ENCODE measurements around the gene RIOK1. TPM values are rescaled to one million over a fixed set of nuclear protein-coding genes. Genes with fewer than 3 reads are reported as not detected.

RIOK1 gene
- total and polyA plus RNA-seq, 2 of the 13 experiments (the other 11 are each of a cell fraction or from before 2014, with no cell fraction given) = 9.4 to 37.8 TPM

GRCh38 chr6:7411328-7411727, 21.7 kb downstream of the RIOK1 start:
- Histone ChIP-seq H3K79me2 (ENCODE audit: insufficient read depth, low read length) (no peaks in the 10 kb centered on the region), H3K27ac (ENCODE audit: extremely low read length, insufficient read depth, low read length) (no peak overlapping the region), H4K20me1 (ENCODE audit: insufficient read depth, low read length) (no peaks in the 10 kb centered on the region), H3K4me3 (replicated peaks in 1 of 3; ENCODE audit: insufficient read depth in 1 of 3, low read depth in 2 of 3, low read length in 3 of 3) (no peak overlapping the region), H3K4me1 (ENCODE audit: insufficient read depth, low read length) (no peaks in the 10 kb centered on the region), H3K27me3 (ENCODE audit: control insufficient read depth in 1 of 2, insufficient read depth in 2 of 2, low read length in 2 of 2) (no peaks in the 10 kb centered on the region), H3K9me3 (ENCODE audit: low read length) (no peaks in the 10 kb centered on the region), H3K9ac (ENCODE audit: insufficient read depth, low read depth, low read length) (no peak overlapping the region), H2AFZ (ENCODE audit: low read length) (no peak overlapping the region), H3K36me3 (replicated peaks in 1 of 2; ENCODE audit: control insufficient read depth in 1 of 2, insufficient read depth in 2 of 2, low read length in 2 of 2) (peaks cover 26 to 76% of the 10 kb centered on the region in 2 experiments), H3K4me2 (ENCODE audit: low read depth, low read length) (no peak overlapping the region)
- 98% methylated on average over 2 of the region's 2 CpGs for WGBS (ENCODE audit: low lambda C conversion rate)
- ChIA-PET POLR2A (no interaction called here), CTCF (ENCODE audit: low intra/inter-chr PET ratio, low total read pairs) (no interaction called here)
- ATAC-seq (no peak), DNase-seq (ENCODE audit: low spot score) (no peak), FAIRE-seq (no peak)
- BruUV-seq (replicated peaks) = no TSS peak
- TF ChIP-seq MED13 (CRISPR knock-in tag; IDR thresholded peaks at IDR 0.05) (no peak), HNF4G (IDR thresholded peaks at IDR 0.05; ENCODE audit: borderline replicate concordance, low read depth, low read length) (no peak), HNF4G (CRISPR knock-in tag; IDR thresholded peaks at IDR 0.05; ENCODE audit: borderline replicate concordance, low read depth) (no peak), HMG20B (CRISPR knock-in tag; conservative IDR thresholded peaks at IDR 0.05) (no peak), SCMH1 (CRISPR knock-in tag; IDR thresholded peaks at IDR 0.05; ENCODE audit: borderline replicate concordance) (no peak)
- in situ Hi-C loops (cut with HindIII; ENCODE audit: extremely low pct_ligation_motif_present, low pct_unique_long_range_greater_than_20kb) (loop anchor here (5.0 kb wide), 1 partner anchor 201 kb away; no protein-coding TSS in a partner anchor), intact Hi-C loops (cut with micrococcal nuclease; ENCODE audit: unreplicated experiment) (no loop called here)

- no peak for FAIRE-seq
- no peak for ATAC-seq
- WGBS (ENCODE audit: low lambda C conversion rate) = 97% methylated on average over 2 of the region's 2 CpGs
- POLR2A ChIA-PET = no interaction called here
- intact Hi-C loops (cut with micrococcal nuclease; ENCODE audit: unreplicated experiment) (no loop called here), in situ Hi-C loops (cut with HindIII; ENCODE audit: extremely low pct_ligation_motif_present, low pct_unique_long_range_greater_than_20kb) (loop anchor here (5.0 kb wide), 1 partner anchor 199 kb away; no protein-coding TSS in a partner anchor)
- Histone ChIP-seq H3K9ac (ENCODE audit: insufficient read depth, low read depth, low read length) (no peak overlapping the region), H3K27ac (ENCODE audit: extremely low read length, insufficient read depth, low read length) (no peak overlapping the region), H3K9me3 (ENCODE audit: low read length) (no peaks in the 10 kb centered on the region), H3K4me3 (replicated peaks in 1 of 3; ENCODE audit: insufficient read depth in 1 of 3, low read depth in 2 of 3, low read length in 3 of 3) (no peak overlapping the region), H3K79me2 (ENCODE audit: insufficient read depth, low read length) (no peaks in the 10 kb centered on the region), H3K4me1 (ENCODE audit: insufficient read depth, low read length) (peaks cover under 1% of the 10 kb centered on the region; the same call in 1 of the 2 replicates), H4K20me1 (ENCODE audit: insufficient read depth, low read length) (no peaks in the 10 kb centered on the region), H2AFZ (ENCODE audit: low read length) (no peak overlapping the region), H3K27me3 (ENCODE audit: control insufficient read depth in 1 of 2, insufficient read depth in 2 of 2, low read length in 2 of 2) (no peaks in the 10 kb centered on the region), H3K36me3 (replicated peaks in 1 of 2; ENCODE audit: control insufficient read depth in 1 of 2, insufficient read depth in 2 of 2, low read length in 2 of 2) (peaks cover 27 to 71% of the 10 kb centered on the region in 2 experiments), H3K4me2 (ENCODE audit: low read depth, low read length) (no peak overlapping the region)
- no TSS peak for BruUV-seq (replicated peaks)
- DNase-seq (ENCODE audit: low spot score) = no peak
- no peak for TF ChIP-seq TARDBP (CRISPR knock-in tag; IDR thresholded peaks at IDR 0.05)
- TF ChIP-seq USF2 (IDR thresholded peaks at IDR 0.05; ENCODE audit: low read depth, low read length) = no peak
- TF ChIP-seq USF2 (CRISPR knock-in tag; IDR thresholded peaks at IDR 0.05; ENCODE audit: borderline replicate concordance) = no peak
- TF ChIP-seq HNRNPLL (IDR thresholded peaks at IDR 0.05; ENCODE audit: low read depth, low read length, poor library complexity, severe bottlenecking) = no peak
- no peak for TF ChIP-seq ZBTB1 (CRISPR knock-in tag; IDR thresholded peaks at IDR 0.05; ENCODE audit: borderline replicate concordance)
- no peak for TF ChIP-seq RCOR2 (CRISPR knock-in tag; IDR thresholded peaks at IDR 0.05)
- TF ChIP-seq, protein P1, sequence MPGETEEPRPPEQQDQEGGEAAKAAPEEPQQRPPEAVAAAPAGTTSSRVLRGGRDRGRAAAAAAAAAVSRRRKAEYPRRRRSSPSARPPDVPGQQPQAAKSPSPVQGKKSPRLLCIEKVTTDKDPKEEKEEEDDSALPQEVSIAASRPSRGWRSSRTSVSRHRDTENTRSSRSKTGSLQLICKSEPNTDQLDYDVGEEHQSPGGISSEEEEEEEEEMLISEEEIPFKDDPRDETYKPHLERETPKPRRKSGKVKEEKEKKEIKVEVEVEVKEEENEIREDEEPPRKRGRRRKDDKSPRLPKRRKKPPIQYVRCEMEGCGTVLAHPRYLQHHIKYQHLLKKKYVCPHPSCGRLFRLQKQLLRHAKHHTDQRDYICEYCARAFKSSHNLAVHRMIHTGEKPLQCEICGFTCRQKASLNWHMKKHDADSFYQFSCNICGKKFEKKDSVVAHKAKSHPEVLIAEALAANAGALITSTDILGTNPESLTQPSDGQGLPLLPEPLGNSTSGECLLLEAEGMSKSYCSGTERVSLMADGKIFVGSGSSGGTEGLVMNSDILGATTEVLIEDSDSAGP (CRISPR knock-in tag; IDR thresholded peaks at IDR 0.05; ENCODE audit: borderline replicate concordance) = no peak
- CTCF ChIA-PET (ENCODE audit: low intra/inter-chr PET ratio, low total read pairs) = no interaction called here
These were observed 23.7 kb downstream of the RIOK1 start for GRCh38 chr6:7413151-7413823.

Data from HepG2 (cell line).